HEK293T (cell line): ENCODE data around the gene DCAF8.

Experiments
- ARNT ChIP-seq: fragments of 450-650 bp; IDR thresholded peaks from 2 replicates; pipeline ENCODE4 v1.6.1; 2017; ENCODE audit warnings: mild to moderate bottlenecking
- CTBP1 ChIP-seq: fragments of 450-650 bp; IDR thresholded peaks from 2 replicates; pipeline ENCODE4 v1.6.1; 2016; ENCODE audit warnings: borderline replicate concordance
- ELF4 ChIP-seq: fragments of 450-650 bp; IDR thresholded peaks from 2 replicates; pipeline ENCODE4 v1.6.1; 2017; ENCODE audit warnings: antibody characterized with exemption
- FOXA1 ChIP-seq: fragments of 450-650 bp; IDR thresholded peaks from 2 replicates; pipeline ENCODE4 v1.6.1; 2016; ENCODE audit warnings: mild to moderate bottlenecking
- FOXK2 ChIP-seq: fragments of 450-650 bp; IDR thresholded peaks from 2 replicates; pipeline ENCODE4 v1.6.1; 2016; ENCODE audit warnings: mild to moderate bottlenecking
- FOXM1 ChIP-seq: fragments of 450-650 bp; IDR thresholded peaks from 2 replicates; pipeline ENCODE4 v1.6.1; 2017; ENCODE audit warnings: mild to moderate bottlenecking, borderline replicate concordance
- HDGF ChIP-seq: fragments of 450-650 bp; IDR thresholded peaks from 2 replicates; pipeline ENCODE4 v1.6.1; 2017; ENCODE audit warnings: antibody characterized with exemption, borderline replicate concordance
- LEF1 ChIP-seq: fragments of 450-650 bp; IDR thresholded peaks from 2 replicates; pipeline ENCODE4 v1.6.1; 2017; ENCODE audit warnings: mild to moderate bottlenecking, borderline replicate concordance
- NFRKB ChIP-seq: fragments of 450-650 bp; IDR thresholded peaks from 2 replicates; pipeline ENCODE4 v1.6.1; 2016; ENCODE audit warnings: mild to moderate bottlenecking, moderate library complexity
- SP1 ChIP-seq: fragments of 450-650 bp; IDR thresholded peaks from 2 replicates; pipeline ENCODE4 v1.6.1; 2017
- SUZ12 ChIP-seq: fragments of 450-650 bp; IDR thresholded peaks from 2 replicates; pipeline ENCODE4 v1.6.1; 2016; ENCODE audit warnings: mild to moderate bottlenecking
- TARDBP ChIP-seq: fragments of 450-650 bp; IDR thresholded peaks from 2 replicates; pipeline ENCODE4 v1.6.1; 2016
- ZNF384 ChIP-seq: fragments of 450-650 bp; IDR thresholded peaks from 2 replicates; pipeline ENCODE4 v1.6.1; 2016
- TF ChIP-seq, protein P1 (sequence below): fragments of 450-650 bp; IDR thresholded peaks from 2 replicates; pipeline ENCODE4 v1.6.1; 2016

DNA sequence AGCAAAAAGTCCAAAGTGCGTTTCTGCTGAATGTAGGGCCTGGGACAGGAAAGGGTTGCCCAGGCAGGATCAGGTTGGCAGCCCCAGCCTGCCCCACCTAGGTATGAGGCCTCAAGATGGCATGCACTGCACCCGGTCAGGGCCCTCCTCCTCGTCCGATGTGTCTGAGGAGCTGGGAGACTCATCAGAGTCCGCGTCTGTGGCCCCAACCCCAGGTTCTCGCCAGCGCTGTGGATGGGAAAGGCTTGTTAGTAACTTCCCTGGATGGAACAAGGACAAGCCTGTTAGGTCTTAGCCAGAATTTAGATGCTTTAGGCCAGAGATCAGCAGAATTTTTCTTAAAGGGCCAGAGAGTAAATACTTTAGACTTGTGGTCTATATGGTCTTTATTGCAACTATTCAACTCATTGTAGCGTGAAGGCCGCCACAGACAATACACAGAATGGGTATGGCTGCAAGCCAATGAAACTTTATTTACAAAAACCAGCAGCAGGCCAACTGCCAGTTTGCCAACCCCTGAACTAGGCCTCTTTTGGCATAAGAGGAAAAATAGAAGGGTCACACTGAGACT lies 44.8 kb downstream of the DCAF8 start:
- no peak for TF ChIP-seq TARDBP
- TF ChIP-seq ELF4, result no peak
- TF ChIP-seq FOXM1, result no peak
- no peak for TF ChIP-seq NFRKB
- no peak for TF ChIP-seq FOXA1
- no peak for TF ChIP-seq HDGF
- TF ChIP-seq, protein P1, sequence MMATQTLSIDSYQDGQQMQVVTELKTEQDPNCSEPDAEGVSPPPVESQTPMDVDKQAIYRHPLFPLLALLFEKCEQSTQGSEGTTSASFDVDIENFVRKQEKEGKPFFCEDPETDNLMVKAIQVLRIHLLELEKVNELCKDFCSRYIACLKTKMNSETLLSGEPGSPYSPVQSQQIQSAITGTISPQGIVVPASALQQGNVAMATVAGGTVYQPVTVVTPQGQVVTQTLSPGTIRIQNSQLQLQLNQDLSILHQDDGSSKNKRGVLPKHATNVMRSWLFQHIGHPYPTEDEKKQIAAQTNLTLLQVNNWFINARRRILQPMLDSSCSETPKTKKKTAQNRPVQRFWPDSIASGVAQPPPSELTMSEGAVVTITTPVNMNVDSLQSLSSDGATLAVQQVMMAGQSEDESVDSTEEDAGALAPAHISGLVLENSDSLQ, result no peak
- TF ChIP-seq CTBP1, result no peak
- no peak for TF ChIP-seq SUZ12
- TF ChIP-seq SP1, result no peak
- no peak for TF ChIP-seq ZNF384
- no peak for TF ChIP-seq LEF1
- no peak for TF ChIP-seq FOXK2
- no peak for TF ChIP-seq ARNT
